NCI-H345 (cell line): ENCODE data around the gene CDKN1C.
A peak's percentile ranks its signal among the peaks of the same experiment; 100 is the strongest.

Source experiments
- DNase-seq: peaks from one replicate; lab custom pipeline; 2025; lab: John Stamatoyannopoulos, UW

The CDKN1C gene

DNA sequence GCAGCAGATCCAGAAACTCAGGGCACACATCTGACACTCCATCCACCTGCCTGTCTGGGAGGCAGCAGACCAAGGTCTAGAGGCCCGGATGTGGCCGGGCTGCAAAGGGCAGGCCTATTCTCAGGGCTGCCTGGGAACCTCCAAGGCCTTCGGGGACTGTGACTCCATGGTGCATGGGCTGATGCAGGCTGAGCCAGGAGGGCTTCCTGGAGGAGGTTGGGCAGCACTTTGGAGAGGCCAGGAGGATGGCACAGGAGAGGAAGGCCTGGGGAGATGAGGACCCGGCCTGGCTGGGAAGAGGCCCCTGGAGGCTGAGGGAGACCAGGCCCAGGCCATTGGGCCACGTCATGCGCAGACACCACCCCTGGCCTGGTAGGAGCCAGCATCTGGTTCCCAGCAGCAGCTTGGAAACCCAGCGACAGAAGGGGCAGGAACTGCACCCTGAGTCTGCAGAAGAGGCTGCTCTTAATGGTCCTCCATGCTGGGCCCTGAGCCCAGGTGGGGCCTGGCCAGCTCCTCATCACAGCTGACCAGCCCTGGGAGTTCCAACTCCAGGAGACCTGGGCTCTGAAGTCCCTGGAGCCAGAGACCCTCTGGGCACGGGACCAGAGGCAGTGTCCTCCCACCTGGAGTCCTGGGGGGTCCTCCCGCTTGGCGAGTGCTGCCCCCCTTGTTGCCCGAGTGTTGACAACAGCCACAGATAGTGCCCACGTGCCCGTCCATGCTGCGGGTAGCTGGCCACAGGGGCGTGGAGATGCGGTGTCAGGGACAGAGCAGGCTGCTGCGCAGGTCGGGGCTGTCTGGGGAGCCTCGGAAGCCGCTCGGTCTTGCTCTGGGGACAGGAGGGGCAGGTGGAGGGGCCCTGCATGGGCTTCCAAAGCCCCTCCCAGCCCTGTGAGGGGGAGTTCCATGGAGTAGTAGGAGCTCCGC, 38.1 kb upstream of the CDKN1C start:
- DNase-seq = no peak

DNA sequence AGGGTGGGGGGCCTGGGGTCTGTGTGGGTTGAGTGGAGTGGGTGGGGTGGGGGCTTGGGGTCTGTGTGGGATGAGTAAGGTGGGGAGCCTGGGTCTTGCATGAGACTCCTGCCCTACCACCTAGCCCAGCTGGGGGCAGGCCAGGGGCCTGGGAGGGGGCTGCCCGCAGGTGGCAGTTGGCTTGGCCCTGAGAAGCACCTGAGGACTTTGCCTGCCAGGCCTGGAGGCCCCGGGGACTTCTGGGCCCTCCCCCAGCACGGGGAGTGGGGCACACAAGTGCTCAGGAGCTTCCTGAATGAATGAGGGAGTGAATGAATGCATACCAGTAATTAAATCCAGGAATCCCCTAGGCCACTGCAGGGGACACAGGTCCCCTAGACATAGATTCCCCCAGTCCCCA, 37.1 kb upstream of the CDKN1C start:
- DNase-seq = no peak

DNA sequence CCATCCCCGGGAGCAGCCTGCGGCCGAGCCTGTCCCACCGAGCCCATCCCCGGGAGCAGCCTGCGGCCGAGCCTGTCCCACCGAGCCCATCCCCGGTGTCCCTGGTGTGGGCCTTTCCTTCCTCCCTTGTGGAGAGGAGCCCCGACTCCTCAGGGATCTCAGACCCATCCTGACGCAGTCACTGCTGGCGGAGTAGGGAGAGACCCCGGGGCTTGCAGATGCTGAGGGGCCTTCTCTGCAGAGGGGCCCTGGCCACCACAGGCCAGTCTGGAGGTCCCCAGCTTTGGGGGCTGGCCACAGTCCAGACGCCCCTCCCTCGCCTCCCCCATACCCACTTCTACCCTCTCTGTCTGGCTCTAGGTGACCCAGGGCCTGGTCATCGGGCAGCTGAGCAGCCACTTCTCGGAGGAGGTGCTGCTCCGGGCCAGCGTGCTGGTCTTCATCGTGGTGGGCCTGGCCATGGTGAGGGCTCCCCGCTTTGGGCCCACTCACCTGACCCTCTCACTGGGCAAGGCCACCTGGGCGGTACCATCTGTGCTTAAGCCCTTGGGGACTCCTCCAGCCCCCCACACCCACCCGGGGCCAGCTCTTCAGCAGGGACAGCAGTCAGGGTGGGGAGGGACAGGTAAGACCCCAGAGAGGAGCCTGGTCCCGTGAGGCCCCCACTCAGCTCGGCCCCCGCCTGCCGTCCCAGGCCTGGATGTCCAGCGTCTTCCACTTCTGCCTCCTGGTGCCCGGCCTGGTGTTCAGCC, 36.3 kb upstream of the CDKN1C start:
- no peak for DNase-seq

DNA sequence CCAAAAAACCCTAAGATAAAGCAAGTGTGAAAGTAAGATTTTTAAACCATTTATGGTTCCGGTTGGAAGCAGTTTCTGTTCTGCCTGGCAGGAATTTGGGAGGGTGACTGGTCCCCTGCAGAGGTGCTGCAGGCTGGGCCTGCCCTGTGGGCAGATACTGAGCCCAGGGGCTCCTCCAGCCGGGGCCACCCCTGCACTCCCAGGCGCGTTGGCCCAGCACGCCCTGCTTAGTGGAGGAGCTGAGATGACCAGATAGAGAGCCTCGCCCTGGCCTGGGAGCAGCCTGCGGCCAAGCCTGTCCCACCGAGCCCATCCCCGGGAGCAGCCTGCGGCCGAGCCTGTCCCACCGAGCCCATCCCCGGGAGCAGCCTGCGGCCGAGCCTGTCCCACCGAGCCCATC, 35.7 kb upstream of the CDKN1C start:
- no peak for DNase-seq

DNA sequence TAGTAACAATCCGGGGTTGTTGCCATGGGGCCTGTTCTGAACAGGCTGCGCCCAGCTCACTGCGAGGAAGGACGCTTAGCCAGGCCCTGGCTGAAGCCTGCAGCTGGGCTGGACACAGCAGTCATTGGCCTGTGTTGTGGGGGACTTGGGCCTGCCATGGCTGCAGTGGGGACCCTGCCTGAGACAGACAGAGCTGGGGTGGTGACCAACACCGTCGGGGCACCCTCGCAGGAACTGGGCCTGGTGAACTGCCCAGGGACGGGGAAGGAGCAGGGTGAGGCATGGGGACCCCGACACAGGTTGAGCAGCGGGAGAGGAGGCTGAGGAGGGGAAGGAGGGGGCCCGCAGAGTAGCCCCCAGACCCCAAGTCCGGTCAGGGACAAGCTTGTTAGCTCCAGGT, 34.8 kb upstream of the CDKN1C start:
- no peak for DNase-seq

DNA sequence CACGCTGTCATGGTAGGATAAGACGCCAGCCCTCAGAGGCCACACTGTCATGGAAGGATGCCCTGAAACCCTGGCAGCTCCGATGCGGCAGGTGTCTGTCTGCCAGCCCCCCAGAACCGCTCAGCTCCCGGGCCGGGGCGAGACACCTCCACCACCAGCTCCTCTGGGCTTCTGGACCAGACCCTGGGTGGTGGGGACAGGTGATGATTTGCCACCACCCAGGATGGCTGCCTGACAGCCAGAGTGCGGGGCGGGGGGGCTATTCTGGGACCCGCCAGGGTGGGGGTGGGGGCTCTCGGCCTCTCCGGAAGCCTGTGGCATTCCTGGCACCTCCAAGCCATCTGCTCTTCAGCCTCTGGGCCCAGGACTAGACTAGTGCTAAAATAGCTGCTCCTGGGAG, 34.3 kb upstream of the CDKN1C start:
- no peak for DNase-seq

DNA sequence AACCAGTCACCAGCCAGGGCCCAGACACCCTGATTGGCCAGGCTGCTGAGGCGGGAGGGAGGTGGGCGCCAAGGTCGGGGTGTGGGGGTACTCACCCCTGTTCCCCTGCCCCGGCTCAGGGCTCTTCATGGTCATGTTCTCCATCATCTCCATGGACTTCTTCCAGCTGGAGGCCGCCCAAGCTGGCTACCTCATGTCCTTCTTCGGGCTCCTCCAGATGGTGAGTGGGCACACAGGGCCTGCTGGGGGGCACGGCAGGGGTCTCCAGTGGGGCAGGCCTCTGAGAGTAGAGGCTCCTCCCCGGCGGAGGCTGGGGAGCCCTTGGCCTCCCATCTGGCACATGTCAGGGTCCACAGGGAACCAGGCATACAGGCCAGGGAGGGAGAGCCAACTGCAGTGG, 33.6 kb upstream of the CDKN1C start:
- DNase-seq = no peak

DNA sequence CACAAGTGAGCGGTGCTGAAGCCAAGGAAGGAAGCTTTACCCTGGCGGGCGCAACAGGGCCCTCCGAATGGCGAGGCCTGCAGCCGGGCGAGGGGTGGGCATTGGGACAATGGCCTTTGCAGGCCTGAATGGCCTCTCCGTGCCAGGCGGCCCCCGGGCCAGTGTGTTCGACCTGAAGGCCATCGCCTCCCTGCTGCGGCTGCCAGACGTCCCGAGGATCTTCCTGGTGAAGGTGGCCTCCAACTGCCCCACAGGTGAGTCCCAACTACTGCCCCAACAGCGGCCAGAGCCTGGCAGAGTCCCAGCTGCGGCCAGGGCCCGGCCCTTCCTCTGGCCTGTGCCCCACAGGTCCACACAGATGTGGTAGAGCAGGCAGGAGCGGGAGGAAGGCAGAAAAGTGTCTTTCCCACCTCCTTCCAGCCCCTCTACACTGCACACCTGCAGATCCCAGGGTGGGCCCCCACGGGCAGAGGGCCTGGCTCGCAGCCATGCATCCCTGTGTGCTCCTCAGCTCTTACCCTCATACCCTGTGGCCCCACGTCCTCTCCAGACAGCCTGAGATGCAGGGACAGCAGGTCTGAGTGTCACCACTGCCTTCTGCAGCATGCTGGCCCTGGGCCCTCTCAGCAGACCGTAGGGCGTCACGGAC, 32.4 kb upstream of the CDKN1C start:
- no peak for DNase-seq

DNA sequence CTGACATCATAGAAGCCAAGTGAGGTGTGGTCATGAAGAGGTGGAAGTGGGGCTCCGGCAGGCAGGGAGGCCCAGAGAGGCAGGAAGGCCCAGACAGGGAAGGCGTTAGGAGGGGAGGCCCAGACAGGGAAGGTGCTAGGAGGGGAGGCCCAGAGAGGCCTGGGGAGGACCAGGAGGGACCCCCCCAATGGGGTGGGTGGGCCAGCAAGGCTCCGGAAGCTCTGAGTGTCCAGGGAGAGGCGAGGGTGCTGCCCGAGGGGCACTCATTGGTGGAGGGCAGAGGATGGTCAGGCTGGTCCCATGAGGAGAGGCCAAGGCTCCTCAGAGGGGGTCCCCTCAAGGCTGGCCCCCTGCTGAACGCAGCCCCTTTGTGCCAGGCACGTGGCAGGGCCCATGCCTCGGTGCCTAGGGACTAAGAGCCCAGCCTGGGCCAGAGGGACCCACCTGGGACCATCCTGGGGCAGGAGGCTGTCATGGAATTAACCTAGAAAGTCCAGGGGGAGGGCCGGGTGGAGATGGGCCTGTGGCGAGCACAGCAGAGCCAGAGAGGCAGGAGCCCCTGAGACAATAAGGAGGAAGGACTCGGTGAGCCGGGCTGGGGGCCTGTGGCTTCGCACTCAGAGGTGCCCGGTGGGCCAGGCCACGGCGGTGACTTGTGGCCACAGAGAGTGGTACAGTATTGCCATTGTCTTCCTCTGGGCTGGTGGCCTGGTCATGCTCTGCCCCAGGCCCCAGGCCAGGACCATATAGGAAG, 31.5 kb upstream of the CDKN1C start:
- no peak for DNase-seq

DNA sequence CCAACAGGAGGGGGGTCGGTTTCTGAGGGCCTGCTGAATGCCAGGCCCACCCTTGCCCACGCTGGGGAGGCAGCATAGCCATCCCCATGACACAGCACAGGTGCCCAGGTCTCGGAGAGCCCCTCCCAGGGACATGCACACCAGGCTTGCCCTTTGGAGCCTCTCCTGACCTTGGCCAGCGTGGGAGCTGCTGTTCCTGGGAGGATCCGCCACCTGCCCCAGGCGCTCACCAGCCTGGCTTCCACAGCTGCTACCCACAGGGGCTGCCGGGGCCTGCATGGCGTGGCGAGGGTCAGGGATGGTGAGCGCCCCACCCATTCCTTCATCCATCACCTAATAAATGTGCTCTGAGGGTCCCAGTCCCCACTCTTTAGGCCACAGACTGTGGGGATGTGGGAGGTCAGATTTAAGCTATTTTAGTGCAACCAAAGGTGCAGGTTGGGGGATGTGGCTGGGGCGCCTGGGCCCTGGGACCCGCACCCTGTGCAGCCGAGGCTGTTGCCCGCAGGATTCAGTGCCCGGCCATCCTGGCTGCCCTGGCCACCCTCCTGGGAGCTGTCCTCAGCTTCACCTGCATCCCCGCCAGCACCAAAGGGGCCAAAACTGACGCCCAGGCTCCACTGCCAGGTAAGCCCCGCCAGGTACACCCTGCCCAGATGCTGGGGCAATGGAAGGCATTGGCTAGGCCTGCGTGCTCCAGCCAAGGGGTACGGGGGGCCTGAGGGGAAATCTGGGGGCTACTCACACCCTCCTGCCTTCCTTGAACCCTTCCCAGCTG, 30.7 kb upstream of the CDKN1C start:
- DNase-seq = no peak

DNA sequence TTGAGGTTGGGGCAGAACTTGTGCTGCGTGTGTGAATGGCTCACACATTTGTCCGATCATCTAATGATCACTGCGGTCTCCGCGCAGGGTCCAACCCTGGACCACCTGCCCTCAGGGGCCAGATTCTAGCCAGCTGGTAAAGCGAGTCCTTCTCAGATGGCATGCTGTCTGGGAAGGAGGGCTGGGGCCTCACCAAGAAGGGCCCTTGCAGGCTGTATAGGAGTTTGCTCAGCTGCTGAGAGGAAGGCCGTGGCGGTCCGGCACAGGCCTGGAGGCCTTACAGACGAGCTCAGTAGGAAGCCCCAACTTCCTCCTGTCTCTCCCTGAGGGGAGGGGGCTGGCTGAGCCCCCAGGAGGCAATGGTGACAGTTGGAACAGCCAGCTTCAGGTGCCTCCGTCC, 29.9 kb upstream of the CDKN1C start:
- no peak for DNase-seq

DNA sequence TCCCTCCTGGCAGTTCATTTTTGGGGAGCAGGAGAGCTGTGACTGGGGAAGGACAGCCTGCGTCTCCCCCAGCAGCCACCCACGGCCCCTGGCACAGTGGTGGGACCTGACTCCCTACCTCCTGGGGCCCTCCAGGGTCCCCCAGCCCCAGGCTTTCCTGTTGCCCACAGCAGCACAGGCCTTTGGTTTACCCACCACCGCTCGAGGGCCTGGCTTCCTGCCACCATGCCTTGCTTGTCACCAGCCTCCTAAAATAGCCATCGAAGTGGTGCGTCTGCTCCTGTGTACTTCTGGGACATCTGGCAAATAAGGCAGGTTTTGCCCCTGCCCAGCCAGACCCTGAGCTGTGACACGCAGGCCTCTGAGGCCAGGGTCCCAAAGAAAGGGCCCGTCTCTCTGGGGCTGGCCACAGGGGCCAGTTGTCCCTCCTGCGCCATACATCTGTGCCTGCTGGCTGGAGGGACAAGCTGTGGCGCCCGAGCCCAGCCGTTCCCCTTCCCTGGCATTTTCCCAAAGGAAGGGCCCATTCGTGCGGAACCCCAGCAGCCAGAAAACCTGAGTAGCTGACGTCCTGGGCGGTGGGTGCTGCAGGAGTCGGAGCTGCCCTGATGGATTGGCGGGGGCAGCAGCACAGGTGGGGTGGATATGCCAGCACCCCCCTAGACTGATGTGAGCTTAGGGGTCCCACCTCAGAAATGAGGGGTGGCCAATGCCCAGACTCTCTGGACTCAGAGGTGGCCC, 29.1 kb upstream of the CDKN1C start:
- DNase-seq = peak; percentile 24

DNA sequence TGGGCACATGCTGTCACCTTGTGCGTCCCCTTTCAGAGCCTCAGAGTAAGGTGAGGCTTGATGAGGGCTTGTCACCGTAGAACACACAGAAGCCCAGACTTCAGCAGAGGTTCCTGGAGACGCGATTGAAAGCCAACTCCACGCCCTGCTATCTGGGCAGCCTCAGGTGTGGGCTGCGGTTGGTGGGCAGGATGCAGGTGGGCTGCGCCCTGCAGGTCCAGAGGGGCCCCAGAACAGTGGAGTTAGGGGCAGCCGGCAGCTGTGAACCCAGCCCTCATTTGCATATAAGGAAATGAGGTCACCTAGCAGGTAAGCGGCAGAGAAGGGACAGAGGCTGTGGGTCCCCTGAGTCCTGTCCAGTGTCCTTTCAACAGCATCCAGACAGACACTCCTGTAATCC, 28.2 kb upstream of the CDKN1C start:
- no peak for DNase-seq

DNA sequence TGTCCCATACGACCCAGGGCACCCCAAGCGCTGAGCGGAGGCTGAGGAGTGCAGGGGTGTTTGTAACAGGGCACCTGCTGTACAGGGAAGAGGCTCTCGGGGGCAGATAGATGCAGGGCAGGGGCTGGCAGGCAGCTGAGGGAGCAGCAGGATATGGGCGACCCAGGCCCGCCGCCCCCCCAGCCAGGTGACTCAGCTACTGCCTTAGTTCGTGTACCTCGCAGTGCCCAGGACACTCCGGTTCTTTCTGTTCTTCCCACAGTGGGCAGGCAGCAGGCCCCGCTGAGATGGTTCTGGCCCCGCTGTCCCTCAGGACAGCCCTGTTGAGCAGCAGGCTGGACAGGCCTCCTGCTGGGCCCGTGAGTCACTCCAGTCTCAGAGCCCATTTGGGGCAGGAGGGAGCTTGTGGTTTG, 27.4 kb upstream of the CDKN1C start:
- DNase-seq = no peak

DNA sequence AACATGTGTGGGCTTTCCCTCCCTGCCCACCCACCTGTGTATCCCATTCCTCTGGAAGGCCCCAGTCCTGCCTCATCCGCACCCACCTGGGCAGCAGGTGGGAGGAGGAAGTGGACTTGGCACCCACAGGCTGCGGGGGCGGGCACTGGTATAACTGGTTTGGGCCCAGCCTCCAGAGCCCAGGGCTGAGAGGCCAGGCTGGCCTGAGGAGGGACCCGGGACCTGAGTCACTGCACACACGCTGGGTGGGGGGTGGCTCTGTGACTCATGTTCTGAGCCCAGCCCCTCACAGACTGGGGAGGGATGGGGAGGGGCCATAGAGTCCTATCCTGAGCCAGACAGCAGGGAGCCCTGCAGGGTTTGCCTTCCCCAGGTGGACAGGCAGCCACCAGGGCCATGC, 26.9 kb upstream of the CDKN1C start:
- DNase-seq = no peak

DNA sequence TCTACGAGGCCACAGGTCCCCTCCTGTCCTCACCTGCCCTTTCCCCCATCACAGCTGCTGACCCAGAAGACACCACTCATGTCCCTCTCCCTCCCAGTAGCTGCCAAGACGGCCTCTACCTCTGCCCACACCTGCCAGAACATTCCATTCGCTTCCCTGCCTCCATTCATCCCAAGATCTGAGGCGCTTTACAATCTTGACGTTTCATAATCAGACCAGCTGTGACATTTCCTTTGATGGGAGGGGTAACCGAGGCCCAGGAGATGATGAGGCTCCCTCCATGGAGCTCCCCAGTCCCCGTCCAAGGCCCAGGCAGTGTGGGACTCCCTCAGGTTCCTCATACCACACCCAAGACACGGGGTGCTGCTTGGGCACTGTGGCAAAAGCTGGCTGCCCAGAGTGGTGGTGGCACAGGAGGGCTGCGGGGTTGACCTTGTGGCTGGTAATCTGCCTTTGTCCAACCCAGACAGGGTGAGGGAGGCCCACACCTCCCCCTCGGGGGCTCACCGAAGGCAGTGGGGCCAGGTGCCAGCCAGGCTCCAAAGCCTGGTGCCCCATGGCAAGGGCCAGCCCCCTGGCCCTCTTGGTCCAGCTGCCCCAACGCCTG, 26.3 kb upstream of the CDKN1C start:
- no peak for DNase-seq

DNA sequence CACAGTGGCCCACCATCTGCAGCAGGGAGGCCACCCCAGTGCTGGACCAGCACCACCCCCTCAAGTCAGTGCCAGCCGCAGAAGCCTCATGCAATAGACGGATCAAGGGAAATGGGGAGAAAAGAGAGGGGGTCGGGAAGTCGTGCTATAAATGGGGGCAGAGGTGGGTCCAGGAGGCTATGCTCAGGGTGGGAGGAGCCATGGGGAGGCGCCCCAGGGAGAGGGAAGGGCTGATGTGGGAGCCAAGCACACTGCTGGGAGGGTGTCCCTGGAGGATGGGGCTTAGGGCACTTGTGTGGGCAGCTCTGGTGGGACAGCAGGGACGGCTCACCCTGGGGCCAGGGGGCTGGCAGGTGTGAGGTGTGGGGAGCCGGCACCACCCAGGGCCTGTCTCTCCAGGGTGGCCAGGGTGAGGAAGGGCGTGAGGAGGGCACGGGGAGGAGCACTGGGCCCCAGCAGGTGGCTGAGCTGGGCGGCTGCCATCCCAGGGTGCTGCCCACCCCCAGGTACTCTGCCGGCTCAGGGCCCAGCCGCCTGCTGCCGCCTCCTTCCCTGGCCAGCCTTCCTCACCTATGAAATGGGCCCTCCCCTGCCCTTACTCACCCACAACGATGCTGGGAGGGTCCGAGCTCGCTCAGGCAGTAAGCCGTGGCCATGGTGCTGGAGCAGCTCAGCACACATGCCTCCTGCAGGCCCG, 25.7 kb upstream of the CDKN1C start:
- no peak for DNase-seq

DNA sequence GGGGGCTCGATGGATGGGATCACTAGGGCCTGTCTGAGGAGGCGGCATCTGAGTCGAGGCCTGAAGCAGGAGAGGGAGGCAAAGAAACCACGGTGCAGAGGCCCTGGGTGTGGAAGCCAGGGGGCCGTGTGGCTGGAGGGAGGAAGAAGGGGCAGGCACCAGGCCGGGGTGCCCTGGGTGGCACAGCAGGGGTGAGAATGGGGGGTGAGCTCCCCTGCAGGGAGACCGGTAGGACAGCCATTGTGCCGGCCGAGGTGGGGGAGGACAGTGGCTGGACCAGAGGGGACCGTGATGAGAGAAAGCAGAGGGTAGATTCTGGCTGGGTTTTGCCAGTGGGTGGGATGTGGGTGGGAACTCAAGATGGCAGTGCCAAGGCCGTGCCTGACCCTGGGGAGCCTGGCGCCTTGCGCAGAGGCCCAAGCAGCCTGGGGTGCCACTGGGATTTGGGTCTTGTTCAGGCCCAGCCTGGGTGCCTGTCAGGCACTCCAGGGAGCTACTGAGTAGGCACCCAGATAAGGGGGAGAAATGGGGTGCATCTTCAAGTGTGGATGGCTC, 24.9 kb upstream of the CDKN1C start:
- DNase-seq = no peak
